ENCODE measurements around the gene TNIP3. TPM values are rescaled to one million over a fixed set of nuclear protein-coding genes. Genes with fewer than 3 reads are reported as not detected.

TNIP3 gene
- total RNA-seq = not detected

GRCh38 chr4:121164291-121164690, at the start of gene TNIP3:
Gene TNIP3 (minus strand): TSS chr4:121164321. CDS start chr4:121164125, 196 bp downstream.

Small RNAs within 50 kb of the gene (small RNA-seq; reads per million reads assigned to genes)
- not detected for gene RNU6-948P (ENCODE audit: low replicate concordance)

Other genes starting within 250 kb of the TNIP3 start
- 15.0 TPM for gene PRDM5, start 241.6 kb downstream of the TNIP3 start, total RNA-seq
- 4.1 TPM for gene NDNF, start 91.8 kb downstream of the TNIP3 start, total RNA-seq
- 1.6 TPM for gene QRFPR, start 216.7 kb upstream of the TNIP3 start, total RNA-seq